GM12878 (cell line): Measurements from ENCODE around the gene SLC12A1. TPM values are rescaled to one million over a fixed set of nuclear protein-coding genes. Genes with fewer than 3 reads are reported as not detected.
A peak's percentile ranks its signal among the peaks of the same experiment; 100 is the strongest.

Experiments
- ATAC-seq: fragments of 200-7000 bp; cut with Tn5 transposase; 3 replicates; pipeline ENCODE4 v1.9.1; 2020; ENCODE audit warnings: mild to moderate bottlenecking, moderate library complexity
- BruUV-seq: library from RNA; stranded (reverse); fragments of 400-500 nt; replicated peaks from 2 replicates; lab custom pipeline; 2021; lab: Mats Ljungman, UMichigan
- CTCF ChIA-PET: fragments of 300-600 bp; sonication (Branson Sonifier 250); formaldehyde crosslinking; extraction: SDS; loops from one replicate; lab custom pipeline; 2021; ENCODE audit warnings: inconsistent platforms; lab: Yijun Ruan, JAX
- POLR2A ChIA-PET: fragments of 350-600 bp; formaldehyde crosslinking; extraction: SDS; loops from one replicate; lab custom pipeline; 2021; ENCODE audit warnings: inconsistent platforms; lab: Charles Lee
- RAD21 ChIA-PET: fragments of 300-600 bp; sonication (Branson Sonifier 250); formaldehyde crosslinking; loops from one replicate; lab custom pipeline; 2023; ENCODE audit warnings: antibody characterized with exemption; ENCODE audit not compliant: unreplicated experiment; lab: Charles Lee
- SMC1A ChIA-PET: fragments of 300-600 bp; sonication (Branson Sonifier 250); formaldehyde crosslinking; loops from one replicate; lab custom pipeline; 2023; ENCODE audit not compliant: unreplicated experiment, uncharacterized antibody; lab: Charles Lee
- DNase-seq: peaks from one replicate; pipeline ENCODE4 v3.0.0-alpha.2; 2011; ENCODE audit warnings: low read depth, low spot score
- FAIRE-seq: peaks from 3 replicates; lab custom pipeline; 2011; peaks lifted over from hg19 to GRCh38; lab: Jason Lieb, UNC
- H2AFZ ChIP-seq: 2 replicates; pipeline ENCODE4 v1.6.0; 2011; ENCODE audit warnings: low read depth, low read length, control low read depth; ENCODE audit not compliant: control insufficient read depth
- H3K27ac ChIP-seq: 2 replicates; pipeline ENCODE4 v1.5.1; 2011; ENCODE audit warnings: control low read depth; ENCODE audit not compliant: control insufficient read depth, insufficient read depth
- H3K27me3 ChIP-seq, 2 experiments: replicated peaks in 1 of 2; 2 replicates each; pipeline versions ENCODE4 v1.6.0 to v1.6.1; 2011; ENCODE audit warnings: low read length in 1 of 2; ENCODE audit not compliant: control insufficient read depth in 2 of 2, insufficient read depth in 2 of 2
- H3K36me3 ChIP-seq, 2 experiments: 2 replicates each; pipeline ENCODE4 v1.5.1; 2011; ENCODE audit warnings: low read length in 1 of 2; ENCODE audit not compliant: control insufficient read depth in 2 of 2, insufficient read depth in 2 of 2
- H3K4me1 ChIP-seq: 2 replicates; pipeline ENCODE4 v1.6.1; 2011; ENCODE audit warnings: mild to moderate bottlenecking, low read length, moderate library complexity, mixed read lengths; ENCODE audit not compliant: control insufficient read depth, insufficient read depth
- H3K4me2 ChIP-seq: 2 replicates; pipeline ENCODE4 v1.6.0; 2011; ENCODE audit warnings: control low read depth; ENCODE audit not compliant: control insufficient read depth, insufficient read depth
- H3K4me3 ChIP-seq: fragments of 200-600 bp; sonication (generic); 2 replicates; pipeline ENCODE4 v1.5.1; 2016
- H3K79me2 ChIP-seq: 2 replicates; pipeline ENCODE4 v1.6.0; 2011; ENCODE audit warnings: low read length; ENCODE audit not compliant: control insufficient read depth, insufficient read depth
- H3K9ac ChIP-seq: 2 replicates; pipeline ENCODE4 v1.8.0; 2011; ENCODE audit warnings: low read length, control low read depth, mixed read lengths; ENCODE audit not compliant: control insufficient read depth, insufficient read depth
- H3K9me3 ChIP-seq: replicated peaks from 3 replicates; pipeline ENCODE4 v1.5.1; 2011; ENCODE audit warnings: mild to moderate bottlenecking, low read length; ENCODE audit not compliant: control insufficient read depth, insufficient read depth
- H4K20me1 ChIP-seq: 2 replicates; pipeline ENCODE4 v1.6.0; 2011; ENCODE audit not compliant: control insufficient read depth, insufficient read depth
- BMI1 ChIP-seq: fragments of 450-650 bp; IDR thresholded peaks from 2 replicates; pipeline ENCODE4 v1.6.1; 2016; ENCODE audit warnings: mild to moderate bottlenecking, moderate library complexity, borderline replicate concordance
- CEBPZ ChIP-seq: fragments of 150-350 bp; IDR thresholded peaks from 2 replicates; pipeline ENCODE4 v1.6.1; 2016; ENCODE audit warnings: low read depth, low read length
- CHD4 ChIP-seq: fragments of 200-600 bp; sonication (generic); IDR thresholded peaks from 2 replicates; pipeline ENCODE4 v1.6.1; 2016; ENCODE audit warnings: mild to moderate bottlenecking
- IKZF1 ChIP-seq: fragments of 450-650 bp; conservative IDR thresholded peaks from 2 replicates; pipeline ENCODE4 v1.6.1; 2017; ENCODE audit warnings: antibody characterized with exemption, mild to moderate bottlenecking
- IRF3 ChIP-seq: fragments of 450-650 bp; IDR thresholded peaks from 2 replicates; pipeline ENCODE4 v1.6.1; 2014; ENCODE audit warnings: mild to moderate bottlenecking
- MXI1 ChIP-seq: fragments of 150-350 bp; IDR thresholded peaks from 2 replicates; pipeline ENCODE4 v1.6.1; 2011; ENCODE audit warnings: low read depth, mild to moderate bottlenecking, inconsistent platforms, low read length, improper control_type of control experiment
- NR2C1 ChIP-seq: fragments of 450-650 bp; IDR thresholded peaks from 2 replicates; pipeline ENCODE4 v1.6.1; 2017; ENCODE audit warnings: antibody characterized with exemption, mild to moderate bottlenecking, moderate library complexity
- NR2C2 ChIP-seq: IDR thresholded peaks from 2 replicates; pipeline ENCODE4 v1.6.1; 2011; ENCODE audit warnings: borderline replicate concordance, low read depth; ENCODE audit not compliant: control insufficient read depth, insufficient read length
- NRF1 ChIP-seq: conservative IDR thresholded peaks from 2 replicates; pipeline ENCODE4 v1.6.1; 2011; ENCODE audit warnings: mild to moderate bottlenecking, low read depth, low read length, improper control_type of control experiment
- PKNOX1 ChIP-seq: fragments of 450-650 bp; IDR thresholded peaks from 2 replicates; pipeline ENCODE4 v1.6.1; 2016; ENCODE audit warnings: mild to moderate bottlenecking
- SIN3A ChIP-seq: IDR thresholded peaks from 2 replicates; pipeline ENCODE4 v1.6.1; 2012; ENCODE audit warnings: low read depth, low read length, improper control_type of control experiment
- SKIL ChIP-seq: fragments of 450-650 bp; IDR thresholded peaks from 2 replicates; pipeline ENCODE4 v1.6.1; 2017; ENCODE audit warnings: mild to moderate bottlenecking, low read depth, inconsistent platforms; ENCODE audit not compliant: poor library complexity, severe bottlenecking
- SMAD5 ChIP-seq: IDR thresholded peaks from 2 replicates; pipeline ENCODE4 v1.6.1; 2016; ENCODE audit warnings: antibody characterized with exemption, low read depth
- STAT1 ChIP-seq: fragments of 450-650 bp; conservative IDR thresholded peaks from 2 replicates; pipeline ENCODE4 v1.6.1; 2014; ENCODE audit warnings: antibody characterized with exemption, mild to moderate bottlenecking
- SUZ12 ChIP-seq: fragments of 200-600 bp; sonication (generic); IDR thresholded peaks from one replicate; pipeline ENCODE4 v1.6.1; 2018; ENCODE audit warnings: antibody characterized with exemption, mild to moderate bottlenecking; ENCODE audit not compliant: unreplicated experiment
- TARDBP ChIP-seq: IDR thresholded peaks from 2 replicates; pipeline ENCODE4 v1.6.1; 2016; ENCODE audit warnings: borderline replicate concordance
- TCF3 ChIP-seq: IDR thresholded peaks from 2 replicates; pipeline ENCODE4 v1.6.1; 2012; ENCODE audit warnings: low read depth, mild to moderate bottlenecking, low read length, borderline replicate concordance; ENCODE audit not compliant: insufficient read depth
- ZSCAN29 ChIP-seq: fragments of 450-650 bp; IDR thresholded peaks from 2 replicates; pipeline ENCODE4 v1.6.1; 2017; ENCODE audit warnings: mild to moderate bottlenecking, moderate library complexity
- WGBS: methylation state at CpG from one replicate; pipeline ENCODE4 v1.1.6; 2016; ENCODE audit warnings: low lambda C conversion rate; ENCODE audit not compliant: insufficient replicate concordance, insufficient coverage; ENCODE audit errors: missing lambda C conversion rate; 5-methylcytosine and 5-hydroxymethylcytosine counted together
- in situ Hi-C: fragments of 300-500 bp; cut with MboI; formaldehyde crosslinking; loops from 9 replicates; pipeline ENCODE4 v1.14.3; 2018; ENCODE audit warnings: mixed read lengths
- intact Hi-C: fragments of 100-400 bp; cut with micrococcal nuclease; formaldehyde crosslinking; loops from one replicate; pipeline ENCODE4 v1.14.2; 2022; ENCODE audit not compliant: unreplicated experiment
- polyA plus RNA-seq, 11 experiments: library from polyadenylated mRNA; depleted of rRNA in 4 of 11; unstranded in 6 of 11; stranded (reverse) in 5 of 11; fragments of >200 nt; fragmentation: Nextera tagmentation in 4 of 11; fragmentation: Illumina TruSeq in 1 of 11; extraction: Ambion mirVana in 4 of 11; extraction: Trizol in 1 of 11; gene quantifications; 1 replicate in 1 of 11; 2 replicates in 10 of 11; pipeline versions ENCODE4 v1.2.1 to v1.2.3, GENCODE V29; 2011 to 2016; ENCODE audit warnings: inconsistent platforms in 2 of 11, missing spikeins in 2 of 11, low read depth in 1 of 11
- total RNA-seq, 4 experiments: library from RNA; depleted of rRNA in 3 of 4; stranded (reverse); fragments of >200 nt in 3 of 4; fragmentation: Illumina TruSeq in 1 of 4; extraction: Trizol in 1 of 4; gene quantifications; 2 replicates each; pipeline versions ENCODE4 v1.2.1 to v1.2.3, GENCODE V29; 2013 to 2021

The SLC12A1 gene
- total and polyA plus RNA-seq, 10 of the 15 experiments (the other 5 are each of a cell fraction or from before 2014, with no cell fraction given), result under 0.01 TPM; not detected in 9

- ChIA-PET SMC1A (no interaction called here), POLR2A (no interaction called here), RAD21 (no interaction called here), CTCF (no interaction called here)
- no peak for DNase-seq
- intact Hi-C loops, result no loop called here
- in situ Hi-C loops, result no loop called here
- peak; percentile 47 for FAIRE-seq
- Histone ChIP-seq H3K4me2 (no peak within 1 kb of the TSS), H3K4me3 (no peak within 1 kb of the TSS), H3K36me3 (no peaks in the 10 kb centered on the region), H3K9me3 (no peaks in the 10 kb centered on the region), H3K4me1 (no peaks in the 10 kb centered on the region), H4K20me1 (no peaks in the 10 kb centered on the region), H3K27ac (no peak within 1 kb of the TSS), H3K79me2 (no peaks in the 10 kb centered on the region), H3K9ac (no peak within 1 kb of the TSS), H2AFZ (no peak within 1 kb of the TSS), H3K27me3 (no peaks in the 10 kb centered on the region)
- 45% methylated on average over 31 of the region's 31 CpGs for whole genome bisulfite sequencing
- no TSS peak for BruUV-seq
- no peak for ATAC-seq
- TF ChIP-seq TCF3, result no peak
- TF ChIP-seq IKZF1, result no peak
- TF ChIP-seq NR2C2, result no peak
- TF ChIP-seq PKNOX1, result no peak
- no peak for TF ChIP-seq TARDBP
- no peak for TF ChIP-seq SIN3A
- no peak for TF ChIP-seq IRF3
- no peak for TF ChIP-seq NR2C1
- TF ChIP-seq MXI1, result no peak
- no peak for TF ChIP-seq SKIL
- no peak for TF ChIP-seq SUZ12
- TF ChIP-seq CEBPZ, result no peak
- no peak for TF ChIP-seq SMAD5
- TF ChIP-seq CHD4, result no peak
- TF ChIP-seq NRF1, result no peak
- no peak for TF ChIP-seq STAT1
- TF ChIP-seq ZSCAN29, result no peak
- TF ChIP-seq BMI1, result no peak
Measured at GRCh38 chr15:48191574-48192225, 14.4 kb upstream of the SLC12A1 start, which contains the start of gene CTXN2. TSS of gene CTXN2 (plus strand) at chr15:48191665. CDS start at chr15:48201301, 9,636 bp downstream.
